Measurements from ENCODE around the gene ECHS1. TPM values are rescaled to one million over a fixed set of nuclear protein-coding genes. Genes with fewer than 3 reads are reported as not detected.

The ECHS1 gene
- total and polyA plus RNA-seq, 2 donors (not counting 3 experiments of a cell fraction or from before 2014, with no cell fraction given), result 46.2 to 108 TPM

- intact Hi-C loops (cut with micrococcal nuclease) (no loop called here), dilution Hi-C loops (cut with MboI; ENCODE audit: extremely low pct_ligation_motif_present, low sequenced_read_pairs) (no loop called here)
- no peaks in the 10 kb centered on the region for H4K20me1 ChIP-seq (replicated peaks; ENCODE audit: control insufficient read depth, extremely low read depth, insufficient read depth, low read length)
- H3K9me3 ChIP-seq (replicated peaks; ENCODE audit: control insufficient read depth, insufficient read depth, low read length), result no peaks in the 10 kb centered on the region
- H3K4me3 ChIP-seq (replicated peaks in 1 of 3; ENCODE audit: insufficient read depth in 1 of 3, low read depth in 1 of 3, low read length in 3 of 3), result no peak overlapping the region
- H3K4me1 ChIP-seq (ENCODE audit: control insufficient read depth, extremely low read depth, insufficient read depth, low read length), result no peaks in the 10 kb centered on the region
- no peak for DNase-seq (ENCODE audit: low read depth, low spot score)
- no peak overlapping the region for H3K27ac ChIP-seq (ENCODE audit: insufficient read depth, low read depth, low read length)
- no peaks in the 10 kb centered on the region for H3K27me3 ChIP-seq (ENCODE audit: control insufficient read depth in 2 of 2, insufficient read depth in 2 of 2, low read length in 2 of 2)
- H3K4me2 ChIP-seq (ENCODE audit: insufficient read depth, low read length), result no peak overlapping the region
- FAIRE-seq, result no peak
- TF ChIP-seq JUN (IDR thresholded peaks at IDR 0.05; ENCODE audit: borderline replicate concordance, insufficient read depth, insufficient read length, low read depth), result no peak
- TF ChIP-seq MAX (IDR thresholded peaks at IDR 0.05; ENCODE audit: insufficient read depth, insufficient read length), result no peak
- no peak for TF ChIP-seq MYC (IDR thresholded peaks at IDR 0.05; ENCODE audit: low read depth, low read length)
- no peak for TF ChIP-seq POLR2A (IDR thresholded peaks at IDR 0.05; ENCODE audit: low read depth, low read length)
- no peak for TF ChIP-seq FOS (IDR thresholded peaks at IDR 0.05; ENCODE audit: borderline replicate concordance, insufficient read depth, low read length)
- TF ChIP-seq POLR2AphosphoS5 (IDR thresholded peaks at IDR 0.05; ENCODE audit: insufficient read depth, low read depth, low read length), result no peak
- TF ChIP-seq EZH2 (IDR thresholded peaks at IDR 0.05; ENCODE audit: borderline replicate concordance, low read depth, low read length, severe bottlenecking), result no peak
- TF ChIP-seq GATA2 (IDR thresholded peaks at IDR 0.05; ENCODE audit: insufficient read depth, insufficient read length, low read depth, low read length), result no peak
- no peak for TF ChIP-seq CTCF (IDR thresholded peaks at IDR 0.05; ENCODE audit: extremely low read depth in 1 of 2, insufficient read depth in 1 of 2, low read depth in 1 of 2, low read length in 2 of 2)
- peaks cover 2 to 47% of the 10 kb centered on the region in 2 experiments for H3K36me3 ChIP-seq (ENCODE audit: control insufficient read depth in 2 of 2, extremely low read depth in 1 of 2, insufficient read depth in 2 of 2, low read length in 2 of 2)
- H2AFZ ChIP-seq (ENCODE audit: low read depth, low read length), result no peak overlapping the region
- H3K9ac ChIP-seq (replicated peaks; ENCODE audit: extremely low read depth, insufficient read depth, low read length), result no peak overlapping the region
- no peaks in the 10 kb centered on the region for H3K9me1 ChIP-seq (replicated peaks; ENCODE audit: control insufficient read depth, extremely low read depth, insufficient read depth, low read length)
- ChIA-PET POLR2A (no interaction called here), CTCF (no interaction called here)
- H3K79me2 ChIP-seq (ENCODE audit: control insufficient read depth, insufficient read depth, low read length), result no peaks in the 10 kb centered on the region
- BruUV-seq (replicated peaks), result no TSS peak
Measured at GRCh38 chr10:133366751-133367150, 6.4 kb downstream of the ECHS1 start.

All from endothelial cell of umbilical vein (primary cell).